ENCODE measurements around the gene TRAF3IP3.
"Not testable (repeated sequence)": the region's sequence is repeated elsewhere in the genome, so short reads cannot be mapped to it uniquely, and the experiment has no call there.

Gene TRAF3IP3

GRCh38 chr1:209767096-209767495 is 11.2 kb downstream of the TRAF3IP3 start:
- no peak for DNase-seq

DNA sequence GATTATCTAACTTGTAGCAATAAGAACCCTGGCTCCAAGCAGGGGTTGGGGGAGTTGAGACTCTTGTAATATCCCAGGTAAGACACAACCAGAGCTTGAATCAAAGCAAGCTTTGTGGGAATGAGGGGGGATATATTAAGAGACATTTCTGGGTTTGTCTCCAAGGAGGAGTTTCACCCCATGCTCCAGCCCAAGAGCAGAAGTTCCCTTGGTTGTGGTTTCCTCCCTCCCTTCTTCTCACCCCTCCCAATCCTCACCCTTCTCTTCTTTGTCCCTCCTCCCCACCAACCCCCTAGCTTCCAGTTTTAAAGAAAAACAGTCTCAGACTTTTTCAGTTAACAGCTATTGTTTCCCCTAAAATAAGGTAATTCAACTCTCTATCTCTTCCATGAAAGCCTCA is 11.9 kb downstream of the TRAF3IP3 start:
- DNase-seq: no peak

- DNase-seq: peak in 1 of 51 donors; percentile 18
Observed at GRCh38 chr1:209768354-209768774, 12.5 kb downstream of the TRAF3IP3 start.

GRCh38 chr1:209769171-209769904 is 13.5 kb downstream of the TRAF3IP3 start:
- DNase-seq: peak in 7 of 51 donors; percentile 6 to 31 (median 8)

DNA sequence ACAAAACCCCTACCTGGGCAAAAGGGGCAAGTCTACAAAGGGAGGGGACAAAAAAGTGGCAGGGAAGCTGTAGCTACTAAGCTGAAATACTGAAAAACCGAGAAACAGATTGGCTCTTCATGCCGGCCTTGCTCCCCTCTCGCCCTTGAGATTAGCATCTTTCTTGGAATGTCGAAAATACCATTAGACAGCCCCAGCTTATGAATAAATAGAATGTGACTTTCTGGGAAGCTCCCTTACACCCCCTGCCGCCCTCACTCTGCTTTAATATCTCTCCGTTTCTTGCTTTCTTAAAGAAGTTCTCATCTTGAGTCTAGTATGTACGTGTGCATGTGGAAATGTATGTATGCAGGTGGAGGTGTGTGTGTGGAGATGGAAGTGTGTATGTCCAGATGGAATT is 14.1 kb downstream of the TRAF3IP3 start:
- DNase-seq: no peak

GRCh38 chr1:209770636-209771415 is 15.0 kb downstream of the TRAF3IP3 start:
- DNase-seq: no peak

- DNase-seq: no peak
Observed at GRCh38 chr1:209772126-209772525, 16.3 kb downstream of the TRAF3IP3 start.

DNA sequence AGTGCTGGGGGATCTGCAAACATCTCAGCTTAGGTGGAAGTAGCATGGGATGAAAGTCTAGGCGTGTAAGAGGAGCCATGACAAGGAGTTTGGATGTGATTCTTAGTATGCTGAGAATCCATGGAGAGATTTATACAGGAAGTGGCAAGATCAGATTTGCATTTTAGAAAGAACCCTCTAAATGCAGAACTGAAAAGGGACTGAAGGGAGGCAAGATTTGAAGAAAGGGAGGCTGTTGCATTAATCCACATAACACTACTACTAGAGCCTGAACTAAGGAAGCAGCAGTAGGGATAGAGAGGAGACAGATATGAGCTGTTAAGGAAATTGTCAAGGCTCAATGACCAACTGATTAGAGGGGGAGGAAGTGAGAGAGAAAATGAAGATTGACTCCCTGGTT is 18.7 kb downstream of the TRAF3IP3 start:
- DNase-seq: no peak

GRCh38 chr1:209775678-209776077 is 19.8 kb downstream of the TRAF3IP3 start:
- DNase-seq: no peak

DNA sequence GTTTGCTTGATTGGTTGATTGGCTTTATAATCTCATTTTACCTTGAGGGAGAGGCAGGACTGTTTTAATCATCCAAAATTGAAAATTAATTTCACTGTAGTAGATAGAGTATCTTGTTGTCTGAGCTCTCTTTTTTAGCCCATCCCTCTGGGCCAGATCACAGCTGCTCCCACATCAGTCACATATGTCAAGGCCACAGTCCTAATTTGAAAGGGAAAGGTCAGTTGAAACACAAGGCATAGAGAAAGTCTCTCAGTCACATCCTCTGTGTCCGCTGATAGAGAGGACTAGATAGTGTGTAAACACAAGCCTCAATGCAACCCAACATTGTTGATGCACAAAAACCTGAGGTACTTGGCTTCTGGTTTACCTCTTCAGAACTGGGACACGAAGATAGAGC is 21.7 kb downstream of the TRAF3IP3 start:
- DNase-seq: no peak

DNA sequence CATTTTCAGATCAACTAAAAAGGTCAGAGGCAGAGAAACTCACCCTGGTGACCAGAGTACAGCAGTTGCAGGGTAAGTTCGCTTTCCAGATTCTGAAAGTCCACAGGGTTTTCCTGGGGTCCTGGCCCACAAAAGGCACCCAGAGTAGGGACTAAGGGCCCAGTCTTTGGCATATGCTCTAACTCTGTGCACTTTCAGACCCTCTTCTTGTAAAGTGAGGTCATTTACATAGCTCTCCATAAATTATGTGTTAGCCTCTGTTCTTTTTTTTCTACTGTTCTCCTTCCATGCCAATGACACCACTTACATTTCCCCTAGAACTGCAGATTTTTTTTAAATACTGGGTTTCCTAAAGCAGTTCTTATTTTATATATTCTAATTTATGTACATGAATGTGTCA is 22.2 kb downstream of the TRAF3IP3 start:
- DNase-seq: no peak

GRCh38 chr1:209780268-209780667 is 24.4 kb downstream of the TRAF3IP3 start:
- no peak for DNase-seq

DNA sequence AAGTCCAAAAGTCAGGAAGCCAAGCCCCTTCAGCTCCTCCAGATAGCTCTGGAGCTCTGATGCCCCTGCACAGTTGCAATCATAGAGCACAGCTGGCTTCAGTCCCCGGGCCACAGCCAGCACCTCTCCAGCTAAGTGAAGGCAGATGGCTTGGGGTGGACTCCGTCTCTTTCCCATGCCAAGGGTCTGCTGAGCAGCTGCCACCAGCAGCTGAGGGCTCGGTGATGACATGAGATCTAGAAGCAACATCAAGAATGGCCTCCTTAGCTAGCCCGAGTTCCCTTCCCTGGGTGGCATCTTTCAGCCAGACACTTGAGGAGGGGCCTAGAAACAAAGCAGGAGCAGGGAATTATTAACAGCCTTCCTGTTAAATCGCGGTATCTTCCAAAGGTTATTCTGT is 27.5 kb downstream of the TRAF3IP3 start:
- DNase-seq: no peak

GRCh38 chr1:209784265-209785169 is 28.7 kb downstream of the TRAF3IP3 start, which contains the start of gene C1orf74:
Gene C1orf74, minus strand, starts transcription at chr1:209784559. Its CDS starts 925 bp downstream, at chr1:209783634.
- DNase-seq: peak; percentile 53 to 99 (median 96)

- DNase-seq: no peak
Observed at GRCh38 chr1:209785592-209785991, 29.7 kb downstream of the TRAF3IP3 start.

DNA sequence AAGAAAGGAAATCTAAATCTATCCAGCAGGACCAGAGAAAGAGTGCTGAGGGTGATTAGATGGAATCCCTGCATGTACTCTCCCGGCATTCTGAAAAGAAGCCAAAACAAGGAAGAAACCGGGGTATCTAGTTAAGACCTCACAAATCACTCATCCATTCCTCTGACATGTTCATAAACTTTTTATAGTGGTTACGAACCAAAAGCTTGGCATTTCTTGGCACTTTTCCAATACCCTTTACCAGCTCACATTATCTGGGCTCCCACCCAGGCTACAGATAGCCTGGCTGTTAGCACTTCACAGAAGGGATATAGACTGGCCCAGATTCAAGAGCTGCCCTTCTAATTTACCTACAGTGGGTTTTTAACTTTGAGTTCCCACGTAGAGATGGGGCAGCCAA is 30.3 kb downstream of the TRAF3IP3 start:
- no peak for DNase-seq

DNA sequence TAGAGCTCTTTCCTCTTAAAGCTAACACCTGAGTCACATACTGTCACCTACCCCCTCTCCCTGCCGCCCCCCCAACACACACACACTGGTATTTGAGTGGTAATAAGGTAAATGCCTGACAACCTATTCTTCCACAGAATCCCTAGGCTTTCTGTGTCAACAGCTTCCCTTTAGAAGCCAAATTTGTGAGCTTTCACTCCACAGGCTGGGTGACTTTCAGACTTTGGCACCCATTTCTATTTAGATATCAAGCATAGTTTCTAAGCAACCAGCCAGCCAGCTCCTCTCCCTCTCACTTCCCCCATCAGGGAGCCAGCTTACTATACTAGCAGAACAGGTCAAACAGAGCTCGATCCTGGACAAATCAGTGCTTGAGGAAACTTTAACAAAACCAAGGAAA is 31.7 kb downstream of the TRAF3IP3 start:
- DNase-seq: peak in 3 of 51 donors; percentile 2 to 22 (median 7)

DNA sequence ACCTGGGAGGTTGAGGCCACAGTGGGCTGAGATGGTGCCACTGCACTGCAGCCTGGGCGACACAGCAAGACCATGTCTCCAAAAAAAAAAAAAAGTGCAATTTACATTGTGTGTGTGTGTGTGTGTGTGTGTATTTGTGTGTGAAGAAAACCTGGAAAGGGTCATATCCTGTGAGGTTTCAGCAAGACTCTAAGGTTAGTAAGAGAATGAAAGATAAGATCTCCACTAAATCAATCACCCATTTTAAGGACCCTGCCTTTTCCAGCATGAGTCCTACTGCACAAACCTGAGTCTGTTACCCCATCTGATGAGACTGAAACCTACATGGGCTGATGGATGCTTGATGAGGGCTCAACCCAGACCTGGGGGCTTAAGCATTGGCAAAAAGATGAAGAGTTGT is 33.4 kb downstream of the TRAF3IP3 start:
- DNase-seq: no peak

GRCh38 chr1:209790286-209791193 is 34.7 kb downstream of the TRAF3IP3 start:
- no peak for DNase-seq

GRCh38 chr1:209791920-209792319 is 36.1 kb downstream of the TRAF3IP3 start:
- DNase-seq: no peak

- not testable (repeated sequence) for DNase-seq
Observed at GRCh38 chr1:209793711-209794110, 37.9 kb downstream of the TRAF3IP3 start.

All from hypothalamus (tissue), 51 donors.